ENCODE measurements around the gene RNASE12.

Gene RNASE12

DNA sequence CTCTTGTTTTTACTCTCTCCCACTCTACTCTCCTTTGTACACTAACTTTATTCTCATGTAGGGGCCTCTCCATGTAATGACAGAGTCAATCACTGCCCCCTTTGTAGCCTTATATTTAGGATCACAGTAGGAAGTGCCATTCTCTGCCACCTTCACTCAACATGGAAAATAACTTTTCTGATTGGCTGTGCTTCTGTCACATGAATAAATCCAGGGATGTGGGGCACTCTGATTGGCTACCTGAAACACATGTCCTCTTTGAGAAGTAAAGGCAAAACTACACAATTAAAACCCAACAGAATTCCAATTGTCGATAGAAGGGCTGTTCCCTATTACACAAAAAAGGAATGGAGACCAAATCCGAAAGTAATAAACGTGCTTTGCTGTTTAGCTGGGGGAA is 30.2 kb downstream of the RNASE12 start, which contains the start of gene RNASE9:
TSS of gene RNASE9 (minus strand) at position 87 of the 400 bp plus-strand sequence.
- no peak within 1 kb of the TSS for H3K4me3 ChIP-seq (ENCODE audit: low read depth, low read length)
- ChIA-PET POLR2A (no interaction called here), CTCF (no interaction called here)
- H3K4me1 ChIP-seq (ENCODE audit: control insufficient read depth, insufficient read depth, low read length), result no peaks in the 10 kb centered on the region
- H3K36me3 ChIP-seq (ENCODE audit: control insufficient read depth in 2 of 2, insufficient read depth in 1 of 2, low read length in 2 of 2), result no peaks in the 10 kb centered on the region
- H3K9me3 ChIP-seq (ENCODE audit: control insufficient read depth, insufficient read depth, low read depth, low read length), result no peaks in the 10 kb centered on the region
- H3K27ac ChIP-seq (ENCODE audit: extremely low read depth, low read depth, low read length), result no peak within 1 kb of the TSS
- TF ChIP-seq, protein P1, sequence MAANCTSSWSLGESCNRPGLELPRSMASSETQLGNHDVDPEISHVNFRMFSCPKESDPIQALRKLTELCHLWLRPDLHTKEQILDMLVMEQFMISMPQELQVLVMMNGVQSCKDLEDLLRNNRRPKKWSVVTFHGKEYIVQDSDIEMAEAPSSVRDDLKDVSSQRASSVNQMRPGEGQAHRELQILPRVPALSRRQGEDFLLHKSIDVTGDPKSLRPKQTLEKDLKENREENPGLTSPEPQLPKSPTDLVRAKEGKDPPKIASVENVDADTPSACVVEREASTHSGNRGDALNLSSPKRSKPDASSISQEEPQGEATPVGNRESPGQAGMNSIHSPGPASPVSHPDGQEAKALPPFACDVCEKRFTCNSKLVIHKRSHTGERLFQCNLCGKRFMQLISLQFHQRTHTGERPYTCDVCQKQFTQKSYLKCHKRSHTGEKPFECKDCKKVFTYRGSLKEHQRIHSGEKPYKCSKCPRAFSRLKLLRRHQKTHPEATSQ (tag by site-specific recombination; IDR thresholded peaks at IDR 0.05), result no peak
- no peak for TF ChIP-seq ZNF354C (tag by site-specific recombination; IDR thresholded peaks at IDR 0.05; ENCODE audit: borderline replicate concordance, low read depth)
- TF ChIP-seq ZNF768 (tag by site-specific recombination; IDR thresholded peaks at IDR 0.05), result no peak
- no peak for TF ChIP-seq ZNF76 (tag by site-specific recombination; IDR thresholded peaks at IDR 0.05; ENCODE audit: borderline replicate concordance, low read depth)
- no peak for TF ChIP-seq HOXA7 (CRISPR knock-in tag; IDR thresholded peaks at IDR 0.05; ENCODE audit: borderline replicate concordance)
- TF ChIP-seq AEBP2 (tag by site-specific recombination; IDR thresholded peaks at IDR 0.05; ENCODE audit: borderline replicate concordance), result no peak
- TF ChIP-seq ZNF366 (tag by site-specific recombination; conservative IDR thresholded peaks at IDR 0.05), result no peak
- TF ChIP-seq ZNF677 (tag by site-specific recombination; IDR thresholded peaks at IDR 0.05), result no peak
- no peak for TF ChIP-seq ZNF26 (tag by site-specific recombination; IDR thresholded peaks at IDR 0.05)
- no peak for TF ChIP-seq ZNF555 (tag by site-specific recombination; conservative IDR thresholded peaks at IDR 0.05)
- TF ChIP-seq ZNF530 (tag by site-specific recombination; IDR thresholded peaks at IDR 0.05; ENCODE audit: low read depth), result no peak
- TF ChIP-seq PBX3 (CRISPR knock-in tag; IDR thresholded peaks at IDR 0.05), result no peak
- TF ChIP-seq GFI1B (tag by site-specific recombination; IDR thresholded peaks at IDR 0.05), result no peak
- no peak for TF ChIP-seq ZNF558 (tag by site-specific recombination; IDR thresholded peaks at IDR 0.05)
- no peak for TF ChIP-seq ZNF324 (tag by site-specific recombination; IDR thresholded peaks at IDR 0.05)
- TF ChIP-seq ZBTB17 (tag by site-specific recombination; IDR thresholded peaks at IDR 0.05), result no peak
- TF ChIP-seq ZNF521 (tag by site-specific recombination; IDR thresholded peaks at IDR 0.05), result no peak

DNA sequence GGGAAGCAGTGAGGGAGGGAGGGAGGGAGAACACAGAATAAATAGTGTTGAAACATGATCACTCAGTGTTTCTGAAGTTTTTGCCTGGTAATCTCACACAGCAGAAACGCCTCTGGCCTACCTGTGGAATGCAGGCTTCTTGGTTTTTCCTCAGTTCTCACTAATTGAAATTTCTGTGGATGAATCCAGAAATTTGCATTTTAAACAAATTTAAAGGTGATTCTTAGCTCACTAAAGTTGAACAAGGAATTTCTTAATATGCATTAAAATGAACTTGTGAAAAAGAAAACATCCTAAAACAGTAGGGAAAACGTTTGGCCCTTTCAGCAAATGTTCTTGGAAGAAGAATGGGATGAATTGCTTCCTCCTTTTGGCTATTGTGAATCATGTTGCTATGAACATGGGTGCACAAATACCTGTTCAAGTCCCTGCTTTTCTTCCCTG is 31.7 kb downstream of the RNASE12 start:
- H3K9me3 ChIP-seq (ENCODE audit: control insufficient read depth, insufficient read depth, low read depth, low read length), result no peaks in the 10 kb centered on the region
- TF ChIP-seq SCRT1 (tag by site-specific recombination; IDR thresholded peaks at IDR 0.05; ENCODE audit: borderline replicate concordance) (0 out of 2 replicates have a peak, but pooled peaks have one; percentile 38), ZNF175 (tag by site-specific recombination; IDR thresholded peaks at IDR 0.05) (no peak), SCRT2 (tag by site-specific recombination; IDR thresholded peaks at IDR 0.05) (peak; percentile 77), EGR2 (tag by site-specific recombination; IDR thresholded peaks at IDR 0.05; ENCODE audit: low read depth) (no peak), ZNF670 (tag by site-specific recombination; IDR thresholded peaks at IDR 0.05; ENCODE audit: low read depth) (no peak)
- no peak overlapping the region for H3K27ac ChIP-seq (ENCODE audit: extremely low read depth, low read depth, low read length)
- no peaks in the 10 kb centered on the region for H3K4me1 ChIP-seq (ENCODE audit: control insufficient read depth, insufficient read depth, low read length)
- ChIA-PET POLR2A (no interaction called here), CTCF (no interaction called here)
- no peaks in the 10 kb centered on the region for H3K36me3 ChIP-seq (ENCODE audit: control insufficient read depth in 2 of 2, insufficient read depth in 1 of 2, low read length in 2 of 2)
- no peak overlapping the region for H3K4me3 ChIP-seq (ENCODE audit: low read depth, low read length)

Measured in HEK293 (cell line).